Heart left ventricle (tissue), 13 donors: ENCODE measurements around the gene SPAM1.

Experiments used
- POLR2A ChIP-seq, 2 donors: fragments of 450-650 bp; IDR thresholded peaks; one replicate each; pipeline ENCODE4 v1.6.1; 2017; ENCODE audit warnings: antibody characterized with exemption in 2 of 2, mild to moderate bottlenecking in 2 of 2, moderate library complexity in 2 of 2
- TF ChIP-seq, protein P1 (sequence below), 12 donors: fragments of 200-600 bp; sonication (generic) in 4 of 12; IDR thresholded peaks; one replicate each; pipeline versions ENCODE4 v1.5.0 to v1.8.0; 2018 to 2022; ENCODE audit warnings: antibody characterized with exemption in 12 of 12, mild to moderate bottlenecking in 5 of 12
- donor health status: ischemic (EF 13 %, LVEDD 7.1; RV severe dilation, severe dysfunction).
- donor health status: DM: no; HTN: yes; CAD: no.
- donor health status: DM: no; HTN: no; CAD: no.
- donor health status: ischemic (EF 25% LVEDD 6.9; RV normal size, moderate dysfunction).
- donor health status: ischemic (EF 25% LVEDD 5.7; RV mildly dilated, moderate dysfunction).
- donor health status: ischemic (EF 35%, LVEDD 5.7; RV mildly dilated, moderate dysfunction).
- donor health status: nonischemic (EF 11% LVEDD 7.7; RV severe dilation, severe dysfunction).
- donor health status: DM: yes; HTN: yes; CAD: no.
- donor health status: PGD.
- donor health status: ischemic (EF 29% LVEDD 5.4; RV normal size, mild dysfunction).
- donor health status: nonischemic (EF 23%, LVEDD 6.1; RV moderate dilation, normal function).

DNA sequence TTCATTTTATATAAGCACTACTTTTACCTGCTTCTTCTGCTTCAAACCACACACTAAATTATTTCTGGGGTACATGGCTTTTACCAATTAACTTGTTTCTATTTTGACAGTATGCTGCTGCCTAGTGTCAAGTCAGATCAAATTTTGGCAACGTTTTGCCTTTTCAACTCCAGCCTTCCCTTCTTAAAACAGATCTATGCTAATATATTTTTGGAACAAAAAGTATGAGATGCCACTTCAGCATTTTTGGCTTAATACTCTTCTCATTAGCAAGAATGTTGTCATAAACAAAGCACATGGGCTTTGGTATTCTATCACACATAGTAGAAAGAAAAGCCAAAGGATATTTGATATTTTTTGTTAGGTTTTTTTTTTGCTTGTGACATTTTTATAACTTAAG lies 47.8 kb downstream of the SPAM1 start:
- TF ChIP-seq, protein P1, sequence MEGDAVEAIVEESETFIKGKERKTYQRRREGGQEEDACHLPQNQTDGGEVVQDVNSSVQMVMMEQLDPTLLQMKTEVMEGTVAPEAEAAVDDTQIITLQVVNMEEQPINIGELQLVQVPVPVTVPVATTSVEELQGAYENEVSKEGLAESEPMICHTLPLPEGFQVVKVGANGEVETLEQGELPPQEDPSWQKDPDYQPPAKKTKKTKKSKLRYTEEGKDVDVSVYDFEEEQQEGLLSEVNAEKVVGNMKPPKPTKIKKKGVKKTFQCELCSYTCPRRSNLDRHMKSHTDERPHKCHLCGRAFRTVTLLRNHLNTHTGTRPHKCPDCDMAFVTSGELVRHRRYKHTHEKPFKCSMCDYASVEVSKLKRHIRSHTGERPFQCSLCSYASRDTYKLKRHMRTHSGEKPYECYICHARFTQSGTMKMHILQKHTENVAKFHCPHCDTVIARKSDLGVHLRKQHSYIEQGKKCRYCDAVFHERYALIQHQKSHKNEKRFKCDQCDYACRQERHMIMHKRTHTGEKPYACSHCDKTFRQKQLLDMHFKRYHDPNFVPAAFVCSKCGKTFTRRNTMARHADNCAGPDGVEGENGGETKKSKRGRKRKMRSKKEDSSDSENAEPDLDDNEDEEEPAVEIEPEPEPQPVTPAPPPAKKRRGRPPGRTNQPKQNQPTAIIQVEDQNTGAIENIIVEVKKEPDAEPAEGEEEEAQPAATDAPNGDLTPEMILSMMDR (IDR thresholded peaks at IDR 0.05): no peak
- no peak for TF ChIP-seq POLR2A (IDR thresholded peaks at IDR 0.05)
